GM08714 (cell line): Measurements from ENCODE around the gene ADAT2.
"Not testable (repeated sequence)": the region's sequence is repeated elsewhere in the genome, so short reads cannot be mapped to it uniquely, and the experiment has no call there.

Source experiments
- H3K4me3 ChIP-seq: fragments of 200-500 bp; sonication (Bioruptor generic); 2 replicates; pipeline ENCODE4 v1.5.1; 2014; ENCODE audit warnings: mild to moderate bottlenecking, low read length, inconsistent platforms
- ZNF274 ChIP-seq: IDR thresholded peaks from 2 replicates; pipeline ENCODE4 v1.6.1; 2012; ENCODE audit warnings: mild to moderate bottlenecking, low read depth, low read length

The ADAT2 gene

DNA sequence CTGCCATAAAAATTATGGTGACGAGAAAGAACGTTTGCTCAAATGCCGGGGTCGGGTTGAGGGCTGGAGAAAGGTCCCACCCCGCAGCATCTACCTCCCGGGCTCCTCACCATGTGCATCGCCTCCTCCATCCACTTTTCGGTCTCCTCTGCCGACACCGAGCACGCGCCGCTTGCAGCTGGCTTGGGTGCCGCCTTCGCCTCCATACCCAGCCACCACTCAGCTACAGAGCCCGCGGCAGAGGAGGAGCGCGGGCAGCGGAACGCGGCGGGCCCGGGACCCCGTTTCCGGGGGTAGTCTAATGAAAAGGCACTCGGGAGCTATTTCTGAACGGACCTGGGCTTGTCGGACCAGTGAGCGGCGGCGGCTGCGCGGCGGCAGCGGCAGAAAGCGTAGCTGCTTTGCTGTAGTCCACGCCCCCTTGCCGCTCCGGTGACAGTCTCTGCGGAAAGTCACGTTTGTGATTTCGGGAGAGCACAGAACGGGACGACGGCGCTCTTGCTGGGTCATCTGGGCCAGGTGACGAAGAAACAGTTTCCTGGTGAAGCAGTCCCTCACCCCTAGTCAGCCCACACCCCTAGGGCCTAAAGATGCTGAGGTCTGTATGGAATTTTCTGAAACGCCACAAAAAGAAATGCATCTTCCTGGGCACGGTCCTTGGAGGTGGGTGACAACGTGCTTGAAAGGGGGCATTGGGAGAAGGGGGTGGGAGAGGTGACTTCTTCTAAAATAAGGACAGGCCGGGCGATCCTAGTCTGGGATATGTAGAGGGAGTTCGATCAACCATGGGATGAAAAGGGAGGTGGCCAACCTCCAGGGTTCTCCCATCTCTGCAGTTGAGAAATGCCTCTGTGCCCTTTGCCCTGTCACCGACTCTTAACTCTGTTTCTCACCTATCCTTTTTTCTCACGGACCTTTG, at the start of gene ADAT2, which contains the start of gene PEX3:
TSS of gene ADAT2 (minus strand) at position 243 of the 919 bp plus-strand sequence. CDS start at position 206, 37 bp downstream.
TSS of gene PEX3 (plus strand) at position 353 of the 919 bp plus-strand sequence. CDS start at position 591, 238 bp downstream.
- H3K4me3 ChIP-seq = peak within 1 kb of the TSS; percentile 75
- TF ChIP-seq ZNF274 = no peak

DNA sequence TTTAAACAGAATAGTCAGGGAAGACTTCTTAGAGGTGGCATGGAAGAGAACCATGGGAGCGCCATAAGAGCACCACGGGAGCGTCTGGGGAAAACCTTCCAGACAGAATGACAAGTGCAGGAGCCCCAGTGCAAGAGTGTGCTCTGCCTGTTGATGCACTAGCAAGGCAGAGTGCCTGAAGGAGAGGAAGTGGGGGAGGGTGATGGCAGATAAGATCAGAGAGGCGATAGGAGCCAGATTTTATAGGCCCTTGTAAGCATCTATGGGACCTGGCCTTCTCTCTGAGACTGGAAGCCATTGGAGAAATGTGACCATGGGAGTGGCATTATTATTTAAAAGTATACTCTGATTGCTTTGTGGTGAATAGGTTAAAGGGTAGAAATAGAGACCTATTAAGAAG, 47.9 kb upstream of the ADAT2 start:
- no peak overlapping the region for H3K4me3 ChIP-seq
- no peak for TF ChIP-seq ZNF274

DNA sequence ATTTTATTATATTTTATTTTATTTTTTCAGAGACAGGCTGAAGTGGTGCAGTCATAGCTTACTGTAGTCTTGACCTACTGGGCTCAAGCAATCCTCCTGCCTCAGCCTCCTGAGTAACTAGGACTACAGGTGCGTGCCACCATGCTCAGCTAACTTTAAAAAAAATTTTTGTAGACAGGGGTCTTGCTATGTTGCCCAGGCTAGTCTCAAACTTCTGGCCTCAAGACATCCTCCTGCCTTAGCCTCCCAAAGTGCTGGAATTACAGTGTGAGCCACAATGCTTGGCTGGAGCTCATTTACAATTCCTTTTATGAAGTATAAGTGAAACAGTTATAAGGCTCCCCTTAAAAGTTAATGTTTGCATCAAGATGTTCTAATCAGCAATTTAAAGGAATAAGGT, 46.5 kb upstream of the ADAT2 start:
- no peak overlapping the region for H3K4me3 ChIP-seq
- no peak for TF ChIP-seq ZNF274

DNA sequence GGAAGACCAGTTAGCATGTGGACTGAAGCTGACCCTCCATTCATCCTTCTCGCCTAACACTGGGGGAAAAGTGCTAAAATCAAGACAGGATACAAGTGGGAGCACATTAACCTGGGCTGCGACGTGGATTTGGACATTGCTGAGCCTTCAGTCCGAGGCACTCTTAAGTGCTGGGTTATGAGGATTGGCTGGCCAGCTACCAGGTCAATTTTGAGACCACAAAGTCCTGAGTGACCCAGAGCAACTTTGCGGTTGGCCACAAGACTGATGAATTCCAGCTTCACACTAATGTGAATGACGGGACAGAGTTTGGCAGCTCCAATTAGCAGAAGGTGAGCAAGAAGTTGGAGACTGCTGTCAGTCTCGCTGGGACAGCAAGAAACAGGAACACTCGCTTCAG, 40.3 kb upstream of the ADAT2 start:
- TF ChIP-seq ZNF274 = no peak

DNA sequence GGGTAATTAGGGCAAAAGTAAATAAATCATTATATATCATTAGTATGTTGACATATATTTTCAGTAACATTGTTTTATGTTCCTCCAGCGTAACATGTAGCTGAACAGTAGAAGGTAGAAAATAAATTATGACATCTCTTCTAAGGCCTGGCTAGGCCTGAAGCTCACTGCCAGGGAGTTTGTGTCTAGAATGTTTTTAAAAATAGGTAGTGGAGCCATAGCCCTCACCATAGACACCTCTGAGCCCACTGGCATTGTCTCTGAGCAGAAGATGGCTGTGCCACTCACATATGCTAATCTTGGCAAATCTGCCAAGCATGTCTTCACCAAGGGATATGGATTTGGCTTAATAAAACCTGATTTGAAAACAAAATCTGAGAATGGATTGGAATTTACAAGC, 39.7 kb upstream of the ADAT2 start:
- TF ChIP-seq ZNF274 = no peak

More for the DNA sequence above, 40.3 kb upstream of the ADAT2 start:
- no peak overlapping the region for H3K4me3 ChIP-seq

DNA sequence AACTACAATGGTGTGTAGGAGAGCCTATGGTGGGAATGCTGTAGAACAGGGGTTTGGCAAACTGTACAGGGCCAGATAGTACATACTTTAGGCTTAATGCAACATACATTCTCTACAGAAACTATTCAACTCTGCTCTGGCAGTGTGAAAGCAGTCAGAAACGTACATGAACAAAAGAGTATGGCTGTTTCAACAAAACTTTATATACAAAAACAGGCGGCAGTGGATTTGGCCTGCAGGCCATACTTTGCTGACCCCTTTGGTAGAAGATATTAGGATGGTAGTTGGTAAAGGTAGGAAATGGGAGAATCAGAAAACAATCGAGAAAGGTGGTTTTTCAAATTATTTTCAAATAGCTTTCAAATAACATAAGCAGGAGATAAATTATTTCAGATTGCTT, 36.3 kb upstream of the ADAT2 start:
- no peak for TF ChIP-seq ZNF274
- no peak overlapping the region for H3K4me3 ChIP-seq

More for the DNA sequence above, 39.7 kb upstream of the ADAT2 start:
- no peak overlapping the region for H3K4me3 ChIP-seq

DNA sequence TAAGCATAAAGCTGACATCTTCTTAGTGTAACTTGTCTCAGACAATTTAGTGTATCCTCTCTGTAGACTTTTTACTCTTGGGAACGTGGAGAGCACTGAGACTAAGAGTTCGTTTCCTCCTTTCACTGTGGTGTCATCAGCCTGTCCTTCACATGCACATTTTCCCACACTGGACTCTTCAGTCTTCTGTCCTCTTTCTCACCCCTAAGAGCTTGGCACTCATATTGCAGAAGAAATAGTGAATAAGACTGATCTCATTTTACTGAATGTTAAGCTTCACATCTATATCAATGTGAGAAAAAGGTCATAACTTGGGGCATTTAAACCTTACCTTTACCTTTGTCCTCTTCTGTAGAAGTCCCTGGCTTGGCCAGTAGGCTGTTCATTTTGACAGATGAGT, 35.5 kb upstream of the ADAT2 start:
- no peak overlapping the region for H3K4me3 ChIP-seq
- no peak for TF ChIP-seq ZNF274

DNA sequence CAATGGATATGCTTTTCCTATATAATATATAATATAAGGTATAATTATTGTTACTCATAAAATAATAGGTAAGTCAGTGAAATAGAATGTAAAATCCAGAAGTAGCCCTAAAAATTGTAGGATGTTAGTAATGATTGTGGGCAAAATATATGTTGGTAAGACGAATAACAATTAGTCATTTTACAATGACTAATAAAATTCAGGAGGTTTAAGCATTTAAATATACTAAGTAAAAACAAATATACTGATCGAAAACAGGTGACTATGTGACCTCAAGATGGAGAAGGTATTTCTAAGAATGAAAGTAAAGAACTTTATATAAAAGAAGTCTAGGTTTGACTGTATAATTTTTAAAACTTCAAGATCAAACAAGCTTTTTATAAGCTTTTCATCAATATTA, 32.1 kb upstream of the ADAT2 start:
- TF ChIP-seq ZNF274 = no peak
- no peak overlapping the region for H3K4me3 ChIP-seq

DNA sequence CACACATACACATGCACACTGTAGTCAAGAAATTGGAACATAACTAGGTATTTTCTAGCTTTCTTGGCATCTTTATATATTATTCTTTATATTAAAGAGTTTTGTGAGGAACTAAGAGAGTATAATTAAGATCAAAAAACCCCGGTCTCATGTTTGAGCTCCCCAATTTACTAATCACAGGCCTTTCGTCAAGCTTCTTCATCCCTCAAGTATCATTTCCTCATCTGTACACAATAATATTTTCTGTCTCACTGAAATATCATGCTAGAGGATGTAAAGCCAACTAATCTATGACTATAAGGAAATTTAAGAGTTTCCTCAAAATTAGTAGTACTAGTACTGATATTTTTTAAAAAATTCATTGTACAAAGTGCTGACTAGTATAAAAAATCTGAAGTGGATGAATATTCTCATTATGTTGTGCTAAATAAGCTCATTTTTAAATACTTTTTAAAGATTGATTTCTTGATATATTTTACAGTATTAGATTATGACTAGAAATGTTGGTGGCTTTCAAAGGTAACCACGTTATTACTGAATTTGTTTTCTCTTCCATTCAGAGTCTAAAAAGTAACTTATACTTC, 28.1 kb upstream of the ADAT2 start:
- no peak overlapping the region for H3K4me3 ChIP-seq
- no peak for TF ChIP-seq ZNF274

DNA sequence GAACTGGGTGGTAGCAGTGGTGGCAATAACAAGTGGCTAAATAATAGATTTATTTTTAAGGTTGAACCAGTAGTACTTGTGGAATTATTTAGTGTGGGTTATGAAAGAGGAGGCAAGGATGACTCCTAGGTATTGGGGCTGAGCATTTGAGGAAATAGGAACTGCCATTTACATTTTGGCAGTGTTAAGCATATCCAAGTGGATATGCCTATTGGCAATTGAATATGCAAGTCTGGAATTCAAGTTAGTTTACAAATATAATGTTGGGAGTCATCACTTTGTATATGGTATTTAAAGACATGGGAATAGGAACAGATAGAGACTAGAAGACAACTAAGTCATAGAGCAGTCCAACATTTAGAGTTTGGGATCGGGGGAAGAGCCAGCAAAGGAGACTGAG, 26.1 kb upstream of the ADAT2 start:
- no peak for TF ChIP-seq ZNF274
- H3K4me3 ChIP-seq = no peak overlapping the region

DNA sequence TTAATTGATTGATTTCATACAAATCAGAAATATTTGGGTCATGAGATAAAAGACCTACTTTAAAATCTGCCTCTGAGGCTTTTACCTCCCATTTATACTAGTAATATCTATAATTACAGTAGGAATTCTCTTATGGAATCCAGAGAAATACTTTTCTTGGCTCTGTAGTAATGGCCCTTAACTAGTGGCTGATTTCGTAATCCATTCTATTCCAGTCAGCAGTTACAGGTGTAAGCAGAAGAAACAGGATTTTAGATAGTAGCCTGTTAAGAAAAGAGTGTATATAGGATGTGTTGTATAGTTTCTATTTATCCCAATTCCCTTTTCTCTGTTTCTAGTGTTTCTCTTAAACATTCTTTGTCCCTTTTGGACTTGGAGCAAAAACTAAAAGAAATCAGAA, 21.3 kb upstream of the ADAT2 start:
- TF ChIP-seq ZNF274 = no peak
- no peak overlapping the region for H3K4me3 ChIP-seq

DNA sequence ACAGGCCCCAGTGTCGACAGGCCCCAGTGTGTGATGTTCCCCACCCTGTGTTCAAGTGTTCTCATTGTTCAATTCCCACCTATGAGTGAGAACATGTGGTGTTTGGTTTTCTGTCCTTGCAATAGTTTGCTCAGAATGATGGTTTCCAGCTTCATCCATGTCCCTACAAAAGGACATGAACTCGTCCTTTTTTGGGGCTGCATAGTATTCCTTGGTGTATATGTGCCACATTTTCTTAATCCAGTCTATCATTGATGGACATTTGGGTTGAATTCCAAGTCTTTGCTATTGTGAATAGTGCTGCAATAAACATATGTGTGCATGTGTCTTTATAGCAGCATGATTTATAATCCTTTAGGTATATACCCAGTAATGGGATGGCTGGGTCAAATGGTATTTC, 18.3 kb upstream of the ADAT2 start:
- not testable (repeated sequence) for H3K4me3 ChIP-seq

DNA sequence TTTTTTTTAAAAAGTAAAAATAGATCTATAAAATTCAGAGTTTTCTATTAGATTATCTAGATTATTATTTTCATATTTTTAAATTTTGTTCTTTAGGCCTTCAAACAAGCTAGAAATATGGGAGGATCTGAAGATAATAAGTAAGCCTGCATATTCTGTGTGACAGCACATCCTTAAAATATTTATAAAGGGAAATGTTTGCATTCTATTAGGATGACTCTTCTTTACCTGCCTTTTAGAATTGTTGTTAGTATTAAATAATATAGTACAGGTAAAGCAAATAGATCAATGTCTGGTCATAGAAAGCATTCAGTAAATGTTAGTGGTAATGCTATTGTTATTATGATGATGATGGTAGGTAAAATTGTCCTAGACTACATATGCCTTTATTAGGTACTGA, 17.5 kb upstream of the ADAT2 start:
- no peak for TF ChIP-seq ZNF274
- H3K4me3 ChIP-seq = no peak overlapping the region

DNA sequence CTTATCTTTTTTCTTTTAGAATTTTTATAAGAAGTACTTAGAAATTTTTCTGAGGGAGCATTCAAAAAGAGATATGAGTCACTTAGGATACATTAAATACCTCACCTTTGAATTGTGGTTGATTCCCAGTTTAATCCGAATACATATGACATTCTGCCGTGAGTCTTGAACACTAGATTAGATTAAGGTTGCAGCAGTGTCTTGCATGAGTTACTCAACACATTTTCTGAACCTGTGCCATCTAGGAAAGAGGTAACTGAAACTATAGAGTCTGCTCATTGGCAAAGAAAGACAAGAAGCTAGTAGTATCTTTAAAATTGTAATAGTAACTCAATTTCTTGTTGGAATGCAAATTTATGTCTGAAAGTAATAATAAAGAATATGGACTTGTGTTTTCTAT, 15.1 kb upstream of the ADAT2 start:
- no peak for TF ChIP-seq ZNF274
- H3K4me3 ChIP-seq = no peak overlapping the region
